ENCODE data around the gene ULK2. TPM values are rescaled to one million over a fixed set of nuclear protein-coding genes. Genes with fewer than 3 reads are reported as not detected.
"Not testable (repeated sequence)": the region's sequence is repeated elsewhere in the genome, so short reads cannot be mapped to it uniquely, and the experiment has no call there.

ULK2 gene
- polyA plus RNA-seq, 1 donor from 2014 or later = 55.1 TPM

DNA sequence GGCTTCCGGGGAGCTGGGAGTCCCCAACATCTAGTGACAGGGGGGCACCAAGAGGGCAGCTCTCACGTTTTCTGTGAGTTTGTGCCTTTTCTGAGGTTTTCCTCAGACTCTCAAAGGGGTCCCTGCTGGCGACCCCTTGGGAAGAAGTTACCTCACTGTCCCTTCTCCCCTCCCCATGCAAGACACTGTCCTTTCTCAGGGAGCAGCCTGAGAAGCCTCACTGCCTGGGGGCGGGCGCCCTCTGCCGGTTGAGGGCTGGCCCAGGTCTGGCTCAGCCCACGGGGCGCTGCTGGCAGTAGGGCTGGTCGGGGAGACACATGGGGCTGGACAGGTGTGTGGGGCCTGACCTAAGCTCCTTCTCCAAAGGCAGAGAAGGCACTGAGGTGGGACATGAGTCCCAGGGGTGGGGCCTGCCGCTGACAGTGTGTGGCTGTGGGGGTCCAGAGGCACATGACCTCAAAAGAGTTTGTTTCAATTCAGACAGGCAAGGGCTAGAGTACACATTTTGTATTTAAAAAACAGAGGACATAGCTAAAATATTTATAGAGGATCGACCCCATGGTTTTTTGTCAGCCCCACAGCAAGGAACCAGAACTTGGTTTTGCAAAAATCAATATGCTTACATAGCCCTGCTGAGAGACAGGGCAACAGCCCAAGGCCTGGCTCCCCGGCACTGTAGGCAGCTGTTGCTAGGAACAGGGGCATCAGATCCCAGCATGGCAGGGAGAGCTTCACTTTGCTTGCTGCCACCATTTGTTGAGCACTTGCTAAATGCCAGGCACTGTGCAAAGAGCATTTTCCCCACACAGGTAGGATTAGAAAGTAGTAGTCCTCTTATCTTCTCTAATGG, 101.1 kb downstream of the ULK2 start:
- Histone ChIP-seq H3K36me3 (ENCODE audit: insufficient read depth, low read length) (no peaks in the 10 kb centered on the region), H3K9ac (ENCODE audit: low read length) (no peak overlapping the region), H3F3A (ENCODE audit: insufficient read depth, low read length, poor library complexity, severe bottlenecking) (no peaks in the 10 kb centered on the region), H3K4me3 (ENCODE audit: low read length) (no peak overlapping the region), H3K4me2 (ENCODE audit: low read length) (no peak overlapping the region), H3K27ac (ENCODE audit: low read length) (no peak overlapping the region), H2AFZ (ENCODE audit: low read depth, low read length) (no peak overlapping the region), H3K79me2 (replicated peaks; ENCODE audit: insufficient read depth, low read length) (no peaks in the 10 kb centered on the region), H3K27me3 (ENCODE audit: insufficient read depth, low read depth, low read length) (no peaks in the 10 kb centered on the region), H4K20me1 (ENCODE audit: insufficient read depth) (no peaks in the 10 kb centered on the region), H3K9me2 (ENCODE audit: insufficient read depth, low read length) (no peaks in the 10 kb centered on the region), H3K9me3 (ENCODE audit: low read length) (no peaks in the 10 kb centered on the region)
- TF ChIP-seq SMC3 (conservative IDR thresholded peaks at IDR 0.05; ENCODE audit: poor library complexity) = peak; percentile 97
- TF ChIP-seq, protein P1, sequence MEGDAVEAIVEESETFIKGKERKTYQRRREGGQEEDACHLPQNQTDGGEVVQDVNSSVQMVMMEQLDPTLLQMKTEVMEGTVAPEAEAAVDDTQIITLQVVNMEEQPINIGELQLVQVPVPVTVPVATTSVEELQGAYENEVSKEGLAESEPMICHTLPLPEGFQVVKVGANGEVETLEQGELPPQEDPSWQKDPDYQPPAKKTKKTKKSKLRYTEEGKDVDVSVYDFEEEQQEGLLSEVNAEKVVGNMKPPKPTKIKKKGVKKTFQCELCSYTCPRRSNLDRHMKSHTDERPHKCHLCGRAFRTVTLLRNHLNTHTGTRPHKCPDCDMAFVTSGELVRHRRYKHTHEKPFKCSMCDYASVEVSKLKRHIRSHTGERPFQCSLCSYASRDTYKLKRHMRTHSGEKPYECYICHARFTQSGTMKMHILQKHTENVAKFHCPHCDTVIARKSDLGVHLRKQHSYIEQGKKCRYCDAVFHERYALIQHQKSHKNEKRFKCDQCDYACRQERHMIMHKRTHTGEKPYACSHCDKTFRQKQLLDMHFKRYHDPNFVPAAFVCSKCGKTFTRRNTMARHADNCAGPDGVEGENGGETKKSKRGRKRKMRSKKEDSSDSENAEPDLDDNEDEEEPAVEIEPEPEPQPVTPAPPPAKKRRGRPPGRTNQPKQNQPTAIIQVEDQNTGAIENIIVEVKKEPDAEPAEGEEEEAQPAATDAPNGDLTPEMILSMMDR (IDR thresholded peaks at IDR 0.05; ENCODE audit: poor library complexity, severe bottlenecking) = peak; percentile 95
- TF ChIP-seq EZH2 (IDR thresholded peaks at IDR 0.05; ENCODE audit: borderline replicate concordance, insufficient read depth, low read length, poor library complexity, severe bottlenecking) = no peak
- TF ChIP-seq RAD21 (conservative IDR thresholded peaks at IDR 0.05) = peak; percentile 97

DNA sequence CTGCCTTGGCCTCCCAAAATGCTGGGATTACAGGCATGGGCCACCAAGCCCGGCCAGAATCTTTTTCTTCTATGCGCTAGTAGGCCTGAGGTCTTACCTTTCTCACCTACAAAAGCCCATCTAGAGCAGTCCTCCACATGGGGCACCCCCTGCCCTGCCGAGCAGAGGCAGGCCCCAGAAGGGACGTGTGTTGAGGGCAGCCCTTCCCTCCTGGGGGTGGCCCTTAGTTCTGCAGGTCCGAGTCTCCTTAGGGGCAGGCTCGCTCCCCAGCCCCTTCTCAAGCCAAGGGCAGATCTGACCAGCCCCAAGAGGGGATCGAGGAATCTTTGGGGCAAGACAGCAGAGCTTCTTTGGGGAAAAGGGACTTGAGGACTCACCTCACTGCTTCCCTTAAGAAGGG, 101.7 kb downstream of the ULK2 start:
- Histone ChIP-seq H3K4me2 (ENCODE audit: low read length) (no peak overlapping the region), H3K9me2 (ENCODE audit: insufficient read depth, low read length) (no peaks in the 10 kb centered on the region), H3K27ac (ENCODE audit: low read length) (no peak overlapping the region), H3K27me3 (ENCODE audit: insufficient read depth, low read depth, low read length) (no peaks in the 10 kb centered on the region), H3K4me3 (ENCODE audit: low read length) (no peak overlapping the region), H3K79me2 (replicated peaks; ENCODE audit: insufficient read depth, low read length) (no peaks in the 10 kb centered on the region), H3F3A (ENCODE audit: insufficient read depth, low read length, poor library complexity, severe bottlenecking) (no peaks in the 10 kb centered on the region), H3K9ac (ENCODE audit: low read length) (no peak overlapping the region), H3K36me3 (ENCODE audit: insufficient read depth, low read length) (no peaks in the 10 kb centered on the region), H2AFZ (ENCODE audit: low read depth, low read length) (no peak overlapping the region), H4K20me1 (ENCODE audit: insufficient read depth) (no peaks in the 10 kb centered on the region), H3K9me3 (ENCODE audit: low read length) (no peaks in the 10 kb centered on the region)
- TF ChIP-seq TAF1 (IDR thresholded peaks at IDR 0.05; ENCODE audit: low read depth) (no peak), EZH2 (IDR thresholded peaks at IDR 0.05; ENCODE audit: borderline replicate concordance, insufficient read depth, low read length, poor library complexity, severe bottlenecking) (no peak), EP300 (conservative IDR thresholded peaks at IDR 0.05; ENCODE audit: poor library complexity, severe bottlenecking) (no peak), POLR2AphosphoS5 (IDR thresholded peaks at IDR 0.05) (no peak)
- TF ChIP-seq, protein P1 (IDR thresholded peaks at IDR 0.05; ENCODE audit: poor library complexity, severe bottlenecking) = no peak

DNA sequence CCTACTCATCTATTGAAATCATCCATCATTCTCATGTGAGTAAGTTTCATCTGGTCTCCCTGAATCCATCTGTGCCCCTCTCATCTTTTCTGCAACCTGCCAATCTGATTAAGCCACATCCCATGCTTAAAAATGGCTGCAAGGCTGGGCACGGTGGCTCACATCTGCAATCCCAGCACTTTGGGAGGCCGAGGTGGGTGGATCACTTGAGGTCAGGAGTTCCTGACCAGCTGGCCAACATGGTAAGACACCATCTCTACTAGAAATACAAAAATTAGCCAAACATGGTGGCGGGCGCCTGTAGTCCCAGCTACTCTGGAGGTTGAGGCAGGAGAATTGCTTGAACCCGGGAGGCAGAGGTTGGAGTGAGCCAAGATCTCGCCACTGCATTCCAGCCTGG, 103.7 kb downstream of the ULK2 start:
- H3K36me3 ChIP-seq (ENCODE audit: insufficient read depth, low read length); H3K9me2 ChIP-seq (ENCODE audit: insufficient read depth, low read length); H3K79me2 ChIP-seq (replicated peaks; ENCODE audit: insufficient read depth, low read length); H3K4me2 ChIP-seq (ENCODE audit: low read length); H3K27ac ChIP-seq (ENCODE audit: low read length); H3F3A ChIP-seq (ENCODE audit: insufficient read depth, low read length, poor library complexity, severe bottlenecking); H4K20me1 ChIP-seq (ENCODE audit: insufficient read depth); H2AFZ ChIP-seq (ENCODE audit: low read depth, low read length); H3K27me3 ChIP-seq (ENCODE audit: insufficient read depth, low read depth, low read length); H3K9ac ChIP-seq (ENCODE audit: low read length); H3K4me3 ChIP-seq (ENCODE audit: low read length); H3K9me3 ChIP-seq (ENCODE audit: low read length): not testable (repeated sequence)

All from neural cell (in vitro differentiated cells).